Gastroesophageal sphincter (tissue), 4 donors: ENCODE measurements around the gene ZBTB8A. TPM values are rescaled to one million over a fixed set of nuclear protein-coding genes. Genes with fewer than 3 reads are reported as not detected.
"Not testable (repeated sequence)": the region's sequence is repeated elsewhere in the genome, so short reads cannot be mapped to it uniquely, and the experiment has no call there.

Source experiments
- ATAC-seq: fragments of 150-250 bp; one replicate; pipeline ENCODE4 v1.9.1; 2016; ENCODE audit warnings: mild to moderate bottlenecking, moderate library complexity
- H3K27ac ChIP-seq, 4 donors: fragments of 200-600 bp; sonication (generic) in 3 of 4; 1 replicate in 3 of 4; 2 replicates in 1 of 4; pipeline ENCODE4 v1.5.1; 2016 to 2019
- H3K27me3 ChIP-seq: fragments of 200-600 bp; sonication (generic); one replicate; pipeline ENCODE4 v1.5.1; 2019
- H3K36me3 ChIP-seq, 2 donors: fragments of 200-600 bp; sonication (generic); one replicate each; pipeline ENCODE4 v1.5.1; 2019; ENCODE audit warnings: control low read depth in 1 of 2
- H3K4me1 ChIP-seq, 3 donors: fragments of 200-600 bp; sonication (generic); 1 replicate in 2 of 3; 2 replicates in 1 of 3; pipeline ENCODE4 v1.5.1; 2016 to 2019; ENCODE audit warnings: control low read depth in 2 of 3
- H3K4me3 ChIP-seq, 2 donors: fragments of 200-600 bp; sonication (generic); one replicate each; pipeline ENCODE4 v1.5.1; 2019; ENCODE audit warnings: mild to moderate bottlenecking in 1 of 2, moderate library complexity in 1 of 2
- H3K9me3 ChIP-seq, 3 donors: fragments of 200-600 bp; sonication (generic); one replicate each; pipeline ENCODE4 v1.5.1; 2017 to 2019; ENCODE audit warnings: control low read depth in 2 of 3
- EP300 ChIP-seq: sonication (generic); formaldehyde crosslinking; IDR thresholded peaks from one replicate; pipeline ENCODE4 v1.6.1; 2017; ENCODE audit warnings: antibody characterized with exemption, mild to moderate bottlenecking
- POLR2A ChIP-seq, 2 donors: fragments of 450-650 bp; IDR thresholded peaks; one replicate each; pipeline ENCODE4 v1.6.1; 2017; ENCODE audit warnings: antibody characterized with exemption in 2 of 2, mild to moderate bottlenecking in 2 of 2, moderate library complexity in 1 of 2
- POLR2AphosphoS5 ChIP-seq: sonication (generic); formaldehyde crosslinking; IDR thresholded peaks from one replicate; pipeline ENCODE4 v1.6.1; 2017; ENCODE audit warnings: antibody characterized with exemption
- WGBS, 2 donors: methylation state at CpG; one replicate each; pipeline ENCODE4 v1.1.5; 2018; ENCODE audit warnings: low coverage in 1 of 2; 5-methylcytosine and 5-hydroxymethylcytosine counted together
- total RNA-seq, 4 donors: library from RNA; depleted of rRNA; stranded (reverse); fragments of >200 nt; gene quantifications; one replicate each; pipeline ENCODE4 v1.1.0, GENCODE V29; 2016
- TF ChIP-seq, protein P1 (sequence below), 4 experiments: fragments of 200-600 bp in 2 of 4; fragments of 450-650 bp in 2 of 4; sonication (generic) in 1 of 4; IDR thresholded peaks; one replicate each; pipeline ENCODE4 v1.5.1; 2017 to 2019; ENCODE audit warnings: antibody characterized with exemption in 4 of 4, mild to moderate bottlenecking in 2 of 4, moderate library complexity in 2 of 4

The ZBTB8A gene
- total RNA-seq, 4 donors from 2014 or later = 8.4 to 10.9 (median 9.0) TPM

DNA sequence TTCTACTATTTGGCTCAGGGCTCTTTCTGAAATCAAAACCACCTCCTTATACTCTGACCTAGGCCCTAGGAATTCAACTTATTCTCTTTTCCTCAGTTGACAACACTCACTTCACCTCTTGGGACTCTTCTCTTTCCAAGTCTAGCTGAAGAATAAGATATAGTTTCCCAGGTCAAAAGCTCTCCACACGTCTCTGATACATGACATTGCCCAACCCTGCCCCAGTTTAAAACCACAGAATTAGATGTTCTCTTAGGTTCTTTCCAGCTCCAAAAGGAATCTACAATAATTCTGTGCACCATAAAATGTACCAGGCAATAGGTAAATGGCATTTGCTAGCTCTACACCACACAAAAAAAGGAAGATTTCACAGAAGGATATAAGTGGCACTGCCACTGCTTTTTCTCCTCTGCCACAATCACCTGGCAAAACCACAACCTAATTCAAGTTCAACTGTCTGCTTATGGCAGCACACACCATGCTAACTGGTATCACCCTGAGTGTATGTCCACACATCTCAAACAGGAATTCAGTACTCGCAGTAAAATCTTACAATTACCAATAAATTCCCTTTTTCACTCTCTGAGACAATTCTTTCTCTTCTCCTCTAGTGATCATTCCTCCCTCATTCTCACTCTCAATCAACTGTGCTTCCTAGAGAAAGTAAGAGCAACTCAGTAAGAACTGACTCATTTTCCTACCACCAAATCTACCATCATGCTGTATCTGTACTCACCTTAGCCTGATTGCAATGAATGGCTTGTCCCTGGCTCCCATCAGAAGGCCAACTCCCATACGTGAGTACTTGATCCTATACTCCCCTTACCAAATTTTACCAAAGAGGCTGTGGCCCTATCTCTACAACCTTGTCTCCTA is 83.8 kb downstream of the ZBTB8A start:
- no peaks in the 10 kb centered on the region for H3K27me3 ChIP-seq
- H3K27ac ChIP-seq = no peak overlapping the region
- H3K4me3 ChIP-seq = no peak overlapping the region
- H3K36me3 ChIP-seq = peaks cover 0 to 58% of the 10 kb centered on the region in 2 donors
- ATAC-seq = no peak
- TF ChIP-seq POLR2A (IDR thresholded peaks at IDR 0.05) (no peak), EP300 (no peak), POLR2AphosphoS5 (no peak)
- TF ChIP-seq, protein P1, sequence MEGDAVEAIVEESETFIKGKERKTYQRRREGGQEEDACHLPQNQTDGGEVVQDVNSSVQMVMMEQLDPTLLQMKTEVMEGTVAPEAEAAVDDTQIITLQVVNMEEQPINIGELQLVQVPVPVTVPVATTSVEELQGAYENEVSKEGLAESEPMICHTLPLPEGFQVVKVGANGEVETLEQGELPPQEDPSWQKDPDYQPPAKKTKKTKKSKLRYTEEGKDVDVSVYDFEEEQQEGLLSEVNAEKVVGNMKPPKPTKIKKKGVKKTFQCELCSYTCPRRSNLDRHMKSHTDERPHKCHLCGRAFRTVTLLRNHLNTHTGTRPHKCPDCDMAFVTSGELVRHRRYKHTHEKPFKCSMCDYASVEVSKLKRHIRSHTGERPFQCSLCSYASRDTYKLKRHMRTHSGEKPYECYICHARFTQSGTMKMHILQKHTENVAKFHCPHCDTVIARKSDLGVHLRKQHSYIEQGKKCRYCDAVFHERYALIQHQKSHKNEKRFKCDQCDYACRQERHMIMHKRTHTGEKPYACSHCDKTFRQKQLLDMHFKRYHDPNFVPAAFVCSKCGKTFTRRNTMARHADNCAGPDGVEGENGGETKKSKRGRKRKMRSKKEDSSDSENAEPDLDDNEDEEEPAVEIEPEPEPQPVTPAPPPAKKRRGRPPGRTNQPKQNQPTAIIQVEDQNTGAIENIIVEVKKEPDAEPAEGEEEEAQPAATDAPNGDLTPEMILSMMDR (IDR thresholded peaks at IDR 0.05) = no peak
- no peaks in the 10 kb centered on the region for H3K4me1 ChIP-seq
- 59 to 75% methylated on average over 2 to 3 of the region's 3 CpGs for WGBS, 2 donors
- no peaks in the 10 kb centered on the region for H3K9me3 ChIP-seq

DNA sequence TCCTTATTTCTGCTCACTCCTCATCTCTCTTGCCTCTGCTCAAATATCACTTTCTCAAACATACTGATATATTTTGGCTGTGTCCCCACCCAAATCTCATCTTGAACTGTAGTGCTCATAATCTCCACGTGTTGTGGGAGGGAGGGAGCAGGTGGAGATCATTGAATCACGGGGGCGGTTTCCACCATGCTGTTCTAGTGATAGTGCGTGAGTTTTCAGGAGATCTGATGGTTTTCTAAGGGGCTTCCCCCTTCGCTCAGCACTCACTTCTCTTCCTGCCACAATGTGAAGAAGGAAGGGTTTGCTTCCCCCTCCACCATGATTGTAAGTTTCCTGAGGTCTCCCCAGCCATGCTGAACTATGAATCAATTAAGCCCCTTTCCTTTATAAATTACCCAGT is 84.5 kb downstream of the ZBTB8A start:
- Histone ChIP-seq H3K27ac (no peak overlapping the region), H3K27me3 (no peaks in the 10 kb centered on the region), H3K4me1 (no peaks in the 10 kb centered on the region), H3K9me3 (no peaks in the 10 kb centered on the region), H3K36me3 (peaks cover 0 to 64% of the 10 kb centered on the region in 2 donors), H3K4me3 (no peak overlapping the region)
- ATAC-seq = no peak
- WGBS, 2 donors = 80% methylated on average over 1 to 5 of the region's 5 CpGs
- TF ChIP-seq POLR2AphosphoS5 (no peak), POLR2A (IDR thresholded peaks at IDR 0.05) (no peak), EP300 (no peak)
- TF ChIP-seq, protein P1 (IDR thresholded peaks at IDR 0.05) = no peak

DNA sequence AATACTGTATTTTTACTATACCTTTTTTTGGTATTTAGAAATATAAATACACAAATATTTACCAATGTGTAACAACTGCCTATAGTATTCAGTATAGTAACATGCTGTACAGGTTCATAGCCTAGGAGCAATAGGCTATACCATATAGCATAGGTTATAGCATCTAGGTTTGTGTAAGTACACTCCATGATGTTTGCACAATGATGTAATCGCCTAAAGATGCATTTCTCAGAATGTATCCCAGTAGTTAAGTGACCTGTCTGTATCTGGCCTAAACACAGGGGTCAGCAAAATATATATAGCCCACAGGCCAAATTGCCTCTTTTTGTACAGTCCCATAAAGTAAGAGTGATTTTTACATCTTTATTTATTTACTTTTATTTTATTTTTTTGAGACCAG is 86.9 kb downstream of the ZBTB8A start:
- TF ChIP-seq, protein P1 (IDR thresholded peaks at IDR 0.05) = no peak
- TF ChIP-seq POLR2AphosphoS5 (no peak), EP300 (no peak), POLR2A (IDR thresholded peaks at IDR 0.05) (no peak)
- Histone ChIP-seq H3K27me3 (no peaks in the 10 kb centered on the region), H3K4me3 (no peak overlapping the region), H3K36me3 (peaks cover 0 to 75% of the 10 kb centered on the region in 2 donors), H3K27ac (no peak overlapping the region), H3K9me3 (no peaks in the 10 kb centered on the region), H3K4me1 (no peaks in the 10 kb centered on the region)
- 88 to 100% methylated on average over 1 of the region's 1 CpG for WGBS, 2 donors
- no peak for ATAC-seq

DNA sequence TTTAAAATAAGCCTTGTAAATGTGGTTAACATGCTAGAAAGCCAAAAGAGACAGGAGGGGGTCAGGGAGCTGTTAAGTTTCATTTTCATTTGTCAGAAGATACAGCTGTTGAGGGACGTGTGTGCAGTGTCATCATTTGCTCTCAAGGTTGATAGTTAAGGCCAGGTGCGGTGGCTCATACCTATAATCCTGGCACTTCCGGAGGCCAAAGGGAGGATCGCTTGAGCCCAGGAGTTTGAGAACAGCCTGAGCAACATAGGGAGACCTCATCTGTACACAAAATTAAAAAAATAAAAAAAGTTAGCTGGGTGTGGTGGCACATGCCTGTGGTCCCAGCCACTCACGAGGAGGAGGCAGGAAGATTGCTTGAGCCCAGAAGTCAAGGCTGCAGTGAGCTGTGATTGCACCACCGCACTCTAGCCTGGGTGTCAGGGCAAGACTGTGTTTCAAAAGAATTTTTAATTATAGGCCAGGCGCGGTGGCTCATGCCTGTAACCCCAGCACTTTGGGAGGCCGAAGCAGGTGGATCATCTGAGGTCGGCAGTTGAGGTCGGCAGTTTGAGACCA is 88.5 kb downstream of the ZBTB8A start:
- Histone ChIP-seq H3K36me3 (peaks cover 0 to 75% of the 10 kb centered on the region in 2 donors), H3K27ac (no peak overlapping the region), H3K27me3 (no peaks in the 10 kb centered on the region), H3K4me1 (no peaks in the 10 kb centered on the region), H3K4me3 (no peak overlapping the region), H3K9me3 (no peaks in the 10 kb centered on the region)
- 79 to 80% methylated on average over 7 to 9 of the region's 11 CpGs for WGBS, 2 donors
- TF ChIP-seq EP300 (no peak), POLR2A (IDR thresholded peaks at IDR 0.05) (no peak)
- no peak for ATAC-seq

DNA sequence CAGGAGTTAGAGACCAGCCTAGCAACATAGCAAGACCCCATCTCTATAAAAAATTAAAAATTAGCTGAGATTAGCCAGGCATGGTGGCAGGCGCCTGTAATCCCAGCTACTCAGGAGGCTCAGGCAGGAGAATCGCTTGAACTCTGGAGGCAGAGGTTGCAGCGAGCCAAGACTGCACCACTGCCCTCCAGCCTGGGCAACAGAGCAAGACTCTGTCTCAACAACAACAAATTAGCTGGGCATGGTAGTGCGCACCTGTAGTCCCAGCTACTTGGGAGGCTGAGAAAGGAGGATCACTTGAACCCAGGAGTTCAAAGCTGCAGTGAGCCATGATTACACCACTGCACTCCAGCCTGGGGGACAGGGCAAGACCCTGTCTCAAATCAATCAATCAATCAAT is 90.9 kb downstream of the ZBTB8A start:
- not testable (repeated sequence) for ATAC-seq, H3K4me3 ChIP-seq, H3K27me3 ChIP-seq, H3K27ac ChIP-seq, H3K9me3 ChIP-seq, H3K4me1 ChIP-seq
- H3K36me3 ChIP-seq = peaks cover 0 to 84% of the 10 kb centered on the region in 2 donors
- WGBS, 2 donors = 93 to 95% methylated on average over 3 of the region's 4 CpGs

DNA sequence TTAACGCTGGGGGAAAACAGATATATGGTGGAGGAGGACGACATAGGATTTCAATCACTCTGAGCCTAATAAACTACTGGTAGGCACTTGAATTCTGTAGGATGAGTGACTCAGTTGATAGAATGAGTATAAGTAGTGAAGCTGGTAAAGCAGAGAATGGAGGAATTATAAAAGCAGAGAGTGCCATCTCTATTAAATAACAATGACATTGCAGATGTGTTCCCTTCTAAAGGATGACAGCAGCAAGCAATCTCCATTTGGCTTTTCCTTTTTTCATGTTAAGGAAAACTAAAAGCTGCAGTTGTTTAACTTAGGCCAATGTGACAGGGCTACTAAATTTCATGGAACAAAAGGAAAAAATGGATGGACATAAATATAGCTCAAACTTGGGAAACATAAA is 93.6 kb downstream of the ZBTB8A start:
- ATAC-seq = no peak
- no peak overlapping the region for H3K27ac ChIP-seq
- H3K4me1 ChIP-seq = no peaks in the 10 kb centered on the region
- H3K36me3 ChIP-seq = peaks cover 0 to 59% of the 10 kb centered on the region in 2 donors
- H3K9me3 ChIP-seq = no peaks in the 10 kb centered on the region
- no peak overlapping the region for H3K4me3 ChIP-seq
- 79% methylated on average over 2 of the region's 2 CpGs; no CpG with 5 or more reads in 1 of the 2 donors for WGBS, 2 donors
- TF ChIP-seq EP300 = no peak
- no peak for TF ChIP-seq POLR2AphosphoS5
- TF ChIP-seq, protein P1 (IDR thresholded peaks at IDR 0.05) = no peak
- TF ChIP-seq POLR2A (IDR thresholded peaks at IDR 0.05) = no peak
- H3K27me3 ChIP-seq = no peaks in the 10 kb centered on the region
